ENCODE results near the gene ZBTB5. TPM values are rescaled to one million over a fixed set of nuclear protein-coding genes. Genes with fewer than 3 reads are reported as not detected.
"Not testable (repeated sequence)": the region's sequence is repeated elsewhere in the genome, so short reads cannot be mapped to it uniquely, and the experiment has no call there.

Gene ZBTB5
- total and polyA plus RNA-seq, 2 of the 13 experiments (the other 11 are each of a cell fraction or from before 2014, with no cell fraction given) = 12.5 to 20.5 TPM

- TF ChIP-seq THAP7 (CRISPR knock-in tag; IDR thresholded peaks at IDR 0.05) (no peak), TCF7 (IDR thresholded peaks at IDR 0.05; ENCODE audit: low read depth) (no peak), STAG1 (CRISPR knock-in tag; IDR thresholded peaks at IDR 0.05) (0 out of 2 replicates have a peak, but pooled peaks have one; percentile 15), ZNF512 (CRISPR knock-in tag; IDR thresholded peaks at IDR 0.05) (no peak)
Observed at GRCh38 chr9:37480759-37481158, 15.5 kb upstream of the ZBTB5 start (continued).

- H3K4me2 ChIP-seq (ENCODE audit: low read depth, low read length); H2AFZ ChIP-seq (ENCODE audit: low read length); POLR2A ChIA-PET; DNase-seq (ENCODE audit: low spot score); H3K79me2 ChIP-seq (ENCODE audit: insufficient read depth, low read length); H4K20me1 ChIP-seq (ENCODE audit: insufficient read depth, low read length); H3K27me3 ChIP-seq (ENCODE audit: control insufficient read depth in 1 of 2, insufficient read depth in 2 of 2, low read length in 2 of 2); H3K36me3 ChIP-seq (replicated peaks in 1 of 2; ENCODE audit: control insufficient read depth in 1 of 2, insufficient read depth in 2 of 2, low read length in 2 of 2); H3K27ac ChIP-seq (ENCODE audit: extremely low read length, insufficient read depth, low read length); CTCF ChIA-PET (ENCODE audit: low intra/inter-chr PET ratio, low total read pairs); H3K9ac ChIP-seq (ENCODE audit: insufficient read depth, low read depth, low read length); intact Hi-C loops (cut with micrococcal nuclease; ENCODE audit: unreplicated experiment); BruUV-seq (replicated peaks); ATAC-seq; FAIRE-seq; H3K4me3 ChIP-seq (replicated peaks in 1 of 3; ENCODE audit: insufficient read depth in 1 of 3, low read depth in 2 of 3, low read length in 3 of 3); H3K9me3 ChIP-seq (ENCODE audit: low read length): not testable (repeated sequence)
- in situ Hi-C loops (cut with HindIII; ENCODE audit: extremely low pct_ligation_motif_present, low pct_unique_long_range_greater_than_20kb) = loop anchor here (25.0 kb wide), 3 partner anchors 259 to 884 kb away; partner anchors contain the start of gene SLC25A51
- TF ChIP-seq MAFF (IDR thresholded peaks at IDR 0.05; ENCODE audit: low read depth, low read length) (peak; percentile 94), MAFK (conservative IDR thresholded peaks at IDR 0.05 in 1 of 2, IDR thresholded peaks at IDR 0.05 in 1 of 2; ENCODE audit: low read length in 2 of 2) (peak; percentile 93 to 96)
- H3K4me1 ChIP-seq (ENCODE audit: insufficient read depth, low read length) = peaks cover 22% of the 10 kb centered on the region
- WGBS (ENCODE audit: low lambda C conversion rate) = 45% methylated on average over 5 of the region's 5 CpGs
Observed at GRCh38 chr9:37477987-37478619, 12.9 kb upstream of the ZBTB5 start.

All from HepG2 (cell line).